HG02973 (cell line): ENCODE data around the gene ZNF417.
"Not testable (repeated sequence)": the region's sequence is repeated elsewhere in the genome, so short reads cannot be mapped to it uniquely, and the experiment has no call there.

Experiments
- ATAC-seq: cut with Tn5 transposase; IDR thresholded peaks from one replicate; pipeline ENCODE4 v1.9.1; 2021; ENCODE audit warnings: moderate library complexity; ENCODE audit not compliant: unreplicated experiment

ZNF417 gene

DNA sequence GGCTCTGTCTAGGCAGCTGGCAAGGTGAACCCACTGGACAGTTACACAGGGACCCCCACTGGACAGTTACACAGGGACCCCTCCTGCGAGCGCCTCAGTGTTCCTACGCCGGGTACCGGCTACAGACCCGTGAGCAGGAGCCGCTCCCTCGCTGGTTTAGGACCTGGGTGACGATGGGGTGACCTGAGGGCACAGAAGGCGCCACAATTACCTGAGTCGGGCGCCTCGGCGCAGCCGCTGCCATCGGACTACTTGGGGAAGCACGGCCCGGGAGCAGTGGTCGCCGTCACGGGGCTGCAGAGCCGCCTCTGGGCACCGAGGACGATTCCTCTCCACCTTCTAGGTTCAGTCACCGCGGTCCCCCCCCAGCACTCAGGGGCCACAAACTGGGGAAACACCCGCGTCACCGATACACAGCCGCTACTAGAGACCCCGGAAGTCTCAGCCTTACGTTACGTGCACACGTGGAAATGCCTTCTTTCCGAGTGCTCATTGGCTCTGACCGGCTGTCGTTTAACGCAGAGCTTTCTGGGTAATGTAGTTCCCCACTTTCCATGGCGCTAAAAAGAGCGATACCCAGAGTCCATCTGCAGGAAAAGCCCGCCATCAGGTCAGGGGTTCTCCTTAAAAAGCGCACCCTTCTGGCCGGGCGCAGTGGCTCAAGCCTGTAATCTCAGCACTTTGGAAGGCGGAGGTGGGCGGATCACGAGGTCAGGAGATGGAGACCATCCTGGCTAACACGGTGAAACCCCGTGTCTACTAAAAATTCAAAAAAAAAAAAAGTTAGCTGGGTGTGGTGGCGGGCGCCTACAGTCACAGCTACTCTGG, at the start of gene ZNF417:
TSS of gene ZNF417 (minus strand) at position 425 of the 828 bp plus-strand sequence. CDS start at position 244, 181 bp downstream.
- ATAC-seq: peak; percentile 99

GRCh38 chr19:57964761-57965160, 48.4 kb upstream of the ZNF417 start:
- ATAC-seq: no peak

DNA sequence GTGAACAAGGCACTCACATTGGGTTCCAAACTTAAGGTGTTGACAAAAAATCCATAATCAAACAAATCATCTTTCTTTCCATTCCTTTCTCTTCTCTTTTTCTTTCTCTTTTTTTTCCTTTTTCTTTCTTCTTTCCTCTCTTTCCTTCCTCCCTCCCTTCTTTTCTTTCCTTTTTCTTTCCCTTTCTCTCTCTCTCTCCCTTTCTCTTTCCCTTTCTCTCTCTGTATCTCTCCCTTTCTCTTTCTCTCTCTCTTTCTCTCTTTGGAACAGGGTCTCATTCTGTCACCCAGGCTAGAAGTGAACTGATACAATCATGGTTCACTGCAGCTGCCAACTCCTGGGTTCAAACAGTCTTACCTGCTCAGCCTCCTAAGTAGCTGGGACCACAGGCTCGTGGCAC, 45.4 kb upstream of the ZNF417 start:
- no peak for ATAC-seq

DNA sequence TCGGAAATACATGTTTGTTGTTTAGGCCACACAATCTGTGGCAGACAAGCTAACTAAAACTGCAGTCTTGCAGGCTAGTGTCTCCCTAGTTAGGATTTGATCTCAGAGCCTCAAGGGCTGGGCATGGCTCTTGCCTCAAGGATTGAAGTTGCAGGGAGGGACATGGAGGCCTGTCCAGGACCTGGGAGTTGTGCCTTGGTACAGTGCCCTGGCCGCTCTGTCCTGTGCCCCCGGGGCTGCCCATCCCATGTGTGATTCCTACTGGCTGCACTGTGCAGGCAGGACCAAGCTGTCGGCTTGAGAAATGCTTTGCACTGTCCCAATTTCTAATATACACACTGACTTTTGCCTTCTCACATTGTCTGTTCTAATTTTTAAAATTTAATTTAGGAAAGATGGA, 38.6 kb upstream of the ZNF417 start:
- no peak for ATAC-seq

DNA sequence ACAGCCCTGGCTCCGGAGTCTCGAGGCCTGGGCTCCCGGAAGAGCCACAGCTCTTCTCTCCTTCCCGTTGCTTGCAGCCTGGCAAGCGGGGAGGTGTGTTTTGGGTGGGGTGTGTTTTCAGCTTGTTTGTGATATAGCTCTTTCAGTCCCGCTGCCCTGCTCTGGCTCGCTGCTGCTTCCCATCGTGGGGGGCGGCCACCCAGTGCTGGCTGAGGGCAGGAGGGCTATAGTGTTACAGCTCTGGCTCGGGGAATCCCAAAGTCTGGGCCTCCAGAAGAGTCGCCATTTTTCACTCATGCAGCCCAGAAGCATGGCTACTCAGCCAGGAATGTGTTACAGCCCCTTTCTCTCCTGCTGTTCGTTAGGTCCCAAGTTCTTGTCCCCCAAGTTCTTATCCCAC, 33.3 kb upstream of the ZNF417 start:
- ATAC-seq: no peak

- ATAC-seq: no peak
Observed at GRCh38 chr19:57949296-57949695, 32.9 kb upstream of the ZNF417 start.

- peak; percentile 77 for ATAC-seq
Observed at GRCh38 chr19:57947419-57948134, 31.2 kb upstream of the ZNF417 start, which contains the start of gene ZNF256. TSS of gene ZNF256 (minus strand) at chr19:57947706. CDS start at chr19:57947474, 232 bp downstream.

DNA sequence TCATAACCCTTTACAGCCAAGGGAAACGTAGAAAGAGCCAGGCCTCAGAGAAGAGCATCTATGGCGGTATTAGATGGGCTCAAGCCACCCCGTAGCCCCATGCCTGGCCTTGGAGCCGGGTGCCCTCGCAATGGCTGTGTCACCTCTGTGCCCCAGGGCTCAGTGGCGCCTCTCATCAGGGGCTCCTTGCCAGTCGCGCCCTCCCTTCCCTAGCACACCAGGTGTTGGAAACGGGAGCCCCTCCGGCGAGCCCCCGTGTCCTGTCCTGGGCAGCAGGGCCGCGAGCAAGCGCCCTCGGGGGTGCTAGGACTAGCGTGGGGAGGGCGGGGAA, 30.7 kb upstream of the ZNF417 start:
- no peak for ATAC-seq

DNA sequence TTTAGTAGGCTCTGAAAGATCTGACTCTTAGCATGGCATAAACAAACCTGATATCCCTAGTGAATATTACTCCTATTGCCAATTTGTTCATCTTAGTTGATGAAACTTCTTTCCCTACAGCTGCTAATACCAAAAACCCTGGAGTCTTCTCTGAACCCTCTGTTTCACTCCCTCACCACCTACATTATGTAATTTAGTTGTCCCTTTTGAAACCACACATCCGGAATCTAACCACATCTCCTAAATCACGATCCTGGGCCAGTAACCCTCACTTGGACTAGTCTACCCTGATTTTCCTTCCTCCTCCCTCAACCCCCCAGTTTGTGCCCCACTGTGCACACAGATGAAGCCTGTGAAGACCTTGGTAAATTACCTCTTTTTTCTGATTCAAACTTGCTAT, 29.9 kb upstream of the ZNF417 start:
- no peak for ATAC-seq

GRCh38 chr19:57941593-57941992, 25.2 kb upstream of the ZNF417 start:
- ATAC-seq: no peak

- no peak for ATAC-seq
Observed at GRCh38 chr19:57935731-57936130, 19.3 kb upstream of the ZNF417 start.

GRCh38 chr19:57934820-57935665, 18.7 kb upstream of the ZNF417 start, which contains the start of gene ZNF418:
TSS of gene ZNF418 (minus strand) at chr19:57935402. CDS start at chr19:57933822, 1,580 bp downstream.
- ATAC-seq: no peak

- no peak for ATAC-seq
Observed at GRCh38 chr19:57927587-57927986, 11.2 kb upstream of the ZNF417 start.

GRCh38 chr19:57914531-57914930, 1.9 kb downstream of the ZNF417 start:
- ATAC-seq: no peak

GRCh38 chr19:57907394-57907793, 9.0 kb downstream of the ZNF417 start:
- no peak for ATAC-seq

DNA sequence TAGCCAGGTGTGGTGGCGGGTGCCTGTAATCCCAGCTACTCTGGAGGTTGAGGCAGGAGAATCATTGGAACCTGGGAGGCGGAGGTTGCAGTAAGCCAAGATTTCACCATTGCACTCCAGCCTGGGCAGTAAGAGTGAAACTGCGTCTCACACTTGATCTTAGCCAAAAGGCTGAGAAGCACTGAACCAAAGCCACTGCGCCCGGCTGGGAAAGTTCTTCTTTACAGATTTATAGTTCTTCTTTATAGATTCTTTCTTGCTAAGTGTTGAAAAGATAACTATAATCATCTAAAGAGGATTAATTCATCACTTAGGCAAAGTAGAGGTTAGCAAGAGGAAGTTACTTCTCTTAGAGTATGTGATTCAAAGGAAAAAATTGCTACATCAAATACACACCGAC, 11.1 kb downstream of the ZNF417 start:
- ATAC-seq: no peak

DNA sequence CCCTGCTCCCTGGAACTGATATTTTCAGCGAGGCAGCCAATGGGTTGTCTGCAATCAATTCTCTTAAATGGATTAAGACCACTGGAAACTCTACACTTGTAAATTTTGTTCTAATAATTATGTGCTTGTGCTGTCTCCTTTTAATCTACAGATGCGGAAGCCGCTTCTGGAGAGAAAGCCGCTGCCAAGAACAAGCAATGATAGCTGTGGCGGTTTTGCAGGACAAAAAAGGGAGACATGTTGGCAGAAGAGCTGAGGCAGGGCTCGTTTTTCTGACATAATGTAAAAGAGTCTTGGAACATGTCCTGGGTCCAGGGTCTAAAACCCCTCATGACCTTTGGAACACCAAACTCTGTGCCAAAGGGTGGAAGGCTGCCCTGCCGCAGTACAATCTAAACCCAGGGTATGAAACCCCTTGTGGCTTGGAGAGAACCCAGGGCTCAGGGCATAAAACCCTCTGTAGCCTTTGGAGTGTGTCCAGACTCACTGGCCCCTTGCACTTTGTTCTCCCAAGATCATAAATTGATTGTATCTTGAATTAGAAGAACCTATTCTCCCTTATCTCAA, 12.7 kb downstream of the ZNF417 start:
- ATAC-seq: no peak

DNA sequence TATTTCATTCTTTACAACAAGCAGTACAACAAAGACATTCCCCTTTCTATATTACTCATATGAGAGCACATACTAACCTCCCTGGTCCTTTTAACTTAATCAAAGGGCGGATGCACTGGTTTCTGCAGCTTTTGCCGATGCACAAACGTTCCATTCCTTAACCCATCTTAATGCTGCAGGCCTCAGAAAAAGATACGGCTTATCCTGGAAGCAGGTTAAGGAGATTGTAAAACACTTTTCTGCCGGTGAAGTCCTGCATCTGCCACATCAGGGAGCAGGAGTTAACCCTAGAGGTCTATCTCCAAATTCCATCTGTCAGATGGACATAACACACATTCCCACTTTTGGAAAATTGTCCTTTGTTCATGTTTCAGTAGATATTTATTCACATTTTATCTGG, 16.1 kb downstream of the ZNF417 start:
- ATAC-seq: no peak

GRCh38 chr19:57890706-57891105, 25.7 kb downstream of the ZNF417 start:
- ATAC-seq: not testable (repeated sequence)

DNA sequence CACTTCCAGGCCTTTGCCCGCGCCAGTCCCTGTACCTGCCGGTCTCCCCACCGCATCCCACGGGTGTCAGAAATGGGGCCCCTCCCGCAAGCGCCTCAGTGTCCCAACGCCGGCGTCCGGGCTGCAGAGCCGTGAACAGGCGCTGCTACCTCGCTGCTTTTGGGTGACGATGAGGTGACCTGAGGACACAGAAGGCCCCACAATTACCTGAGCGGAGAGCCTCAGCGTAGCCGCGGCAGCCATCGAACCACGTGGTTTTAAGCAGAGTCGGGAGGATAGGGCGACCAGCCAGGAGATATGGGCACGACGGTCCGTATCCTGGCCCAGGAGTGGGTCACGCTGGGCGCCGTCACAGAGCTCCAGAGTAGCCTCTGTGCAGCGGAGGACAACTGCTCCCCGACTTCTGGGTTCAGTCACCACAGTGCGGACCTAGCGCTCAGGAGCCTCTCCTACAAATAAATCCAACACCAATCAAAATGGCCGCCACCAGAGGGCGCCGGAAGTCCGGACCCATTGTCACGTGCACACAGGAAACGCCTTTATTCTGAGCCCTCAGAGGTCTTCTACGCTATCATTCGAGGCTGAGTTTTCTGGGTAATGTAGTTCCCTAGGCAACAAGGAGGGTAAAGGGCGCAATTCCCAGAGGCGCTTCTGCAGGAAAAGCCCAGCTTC, 27.7 kb downstream of the ZNF417 start, which contains the start of gene ZNF814:
TSS of gene ZNF814 (minus strand) at position 478 of the 672 bp plus-strand sequence. CDS start at position 243, 235 bp downstream.
- ATAC-seq: no peak
